GM18505 (cell line): Measurements from ENCODE around the gene HCRTR2.
"Not testable (repeated sequence)": the region's sequence is repeated elsewhere in the genome, so short reads cannot be mapped to it uniquely, and the experiment has no call there.

Source experiments
- ATAC-seq: cut with Tn5 transposase; IDR thresholded peaks from one replicate; pipeline ENCODE4 v1.9.1; 2021; ENCODE audit not compliant: unreplicated experiment
- POLR2A ChIP-seq: IDR thresholded peaks from 4 replicates; pipeline ENCODE4 v1.6.1; 2011; ENCODE audit warnings: borderline replicate concordance; ENCODE audit not compliant: insufficient read depth, insufficient read length; ENCODE audit errors: extremely low read depth

HCRTR2 gene

DNA sequence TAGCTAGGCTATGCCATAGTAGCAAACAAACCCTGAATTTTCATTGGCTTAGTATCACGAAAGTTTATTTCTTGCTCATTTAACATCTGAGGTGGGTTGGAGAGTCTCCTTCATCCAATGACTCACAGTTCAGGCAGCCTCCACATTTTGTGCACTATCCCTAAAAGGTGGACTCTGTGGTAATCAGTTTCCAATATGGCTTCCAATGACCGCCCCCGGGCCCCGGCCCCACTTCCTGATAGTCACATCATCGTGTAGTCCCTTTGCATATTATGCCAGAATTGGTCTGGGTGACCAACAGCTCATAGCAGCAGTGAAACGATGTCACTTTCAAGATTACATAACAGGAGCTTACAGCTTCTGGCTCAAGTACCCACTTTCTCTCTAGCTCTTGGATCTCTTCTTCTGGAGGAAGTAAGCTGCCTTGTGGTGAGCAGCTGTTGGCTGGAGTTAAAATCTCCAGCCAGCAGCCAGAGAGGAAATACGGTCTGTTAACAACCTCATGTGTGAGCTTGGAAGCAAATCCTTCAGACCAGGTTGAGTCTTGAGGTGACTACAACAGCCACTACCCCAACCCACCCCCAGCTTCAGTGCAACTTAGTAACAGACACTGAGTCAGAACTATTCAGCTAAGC, 7.8 kb downstream of the HCRTR2 start:
- TF ChIP-seq POLR2A, result no peak
- no peak for ATAC-seq

- ATAC-seq, result no peak
- no peak for TF ChIP-seq POLR2A
Measured at GRCh38 chr6:55184782-55185530, 10.6 kb downstream of the HCRTR2 start.

- TF ChIP-seq POLR2A, result no peak
- no peak for ATAC-seq
Measured at GRCh38 chr6:55198715-55199114, 24.4 kb downstream of the HCRTR2 start.

GRCh38 chr6:55199239-55199638, 24.9 kb downstream of the HCRTR2 start:
- no peak for ATAC-seq
- TF ChIP-seq POLR2A, result no peak

GRCh38 chr6:55208478-55209458, 34.5 kb downstream of the HCRTR2 start:
- TF ChIP-seq POLR2A, result no peak
- no peak for ATAC-seq

GRCh38 chr6:55210952-55211351, 36.6 kb downstream of the HCRTR2 start:
- no peak for TF ChIP-seq POLR2A
- no peak for ATAC-seq

GRCh38 chr6:55212156-55212555, 37.8 kb downstream of the HCRTR2 start:
- ATAC-seq, result no peak
- TF ChIP-seq POLR2A, result no peak

GRCh38 chr6:55220961-55221360, 46.6 kb downstream of the HCRTR2 start:
- TF ChIP-seq POLR2A, result no peak

DNA sequence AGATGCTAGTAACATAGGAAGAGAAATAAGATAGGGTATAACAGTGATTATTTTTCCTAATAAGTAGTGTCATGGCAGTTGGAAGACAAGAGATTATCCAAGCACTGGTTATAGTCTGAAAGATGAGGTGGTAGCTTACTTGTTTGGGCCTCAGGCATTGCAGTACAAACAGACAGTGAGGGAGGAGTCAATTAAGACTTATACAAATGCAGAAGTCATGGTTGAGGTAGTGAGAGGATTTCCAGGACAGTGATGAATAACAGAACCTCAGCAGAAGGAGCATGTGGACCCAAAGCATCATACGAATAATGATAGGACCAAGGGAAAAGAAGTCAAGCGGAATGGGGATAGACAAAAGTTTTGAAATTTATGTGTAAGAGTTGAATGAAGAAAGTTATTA, 53.5 kb downstream of the HCRTR2 start:
- no peak for ATAC-seq
- TF ChIP-seq POLR2A, result no peak

More at GRCh38 chr6:55220961-55221360, 46.6 kb downstream of the HCRTR2 start:
- ATAC-seq, result no peak

GRCh38 chr6:55239099-55239498, 64.8 kb downstream of the HCRTR2 start:
- no peak for ATAC-seq
- no peak for TF ChIP-seq POLR2A

DNA sequence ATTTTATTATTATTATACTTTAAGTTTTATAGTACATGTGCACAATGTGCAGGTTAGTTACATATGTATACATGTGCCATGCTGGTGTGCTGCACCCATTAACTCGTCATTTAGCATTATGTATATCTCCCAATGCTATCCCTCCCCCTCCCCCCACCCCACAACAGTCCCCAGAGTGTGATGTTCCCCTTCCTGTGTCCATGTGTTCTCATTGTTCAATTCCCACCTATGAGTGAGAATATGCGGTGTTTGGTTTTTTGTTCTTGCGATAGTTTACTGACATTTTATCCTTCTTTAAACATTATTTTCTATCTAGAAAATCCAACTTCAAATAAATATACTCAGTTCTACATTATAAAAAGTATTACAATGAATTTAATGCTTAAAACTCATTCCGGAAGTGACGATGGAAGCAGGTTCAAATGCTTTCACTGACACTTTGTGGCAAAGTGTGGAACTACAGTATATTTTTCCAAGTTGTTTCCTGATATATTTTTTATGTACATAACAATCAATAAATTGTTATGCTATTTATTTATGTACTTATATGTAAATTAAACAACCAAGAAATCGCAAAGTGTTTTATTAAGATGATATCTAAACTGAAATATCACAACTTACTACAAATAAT, 66.8 kb downstream of the HCRTR2 start:
- not testable (repeated sequence) for ATAC-seq

DNA sequence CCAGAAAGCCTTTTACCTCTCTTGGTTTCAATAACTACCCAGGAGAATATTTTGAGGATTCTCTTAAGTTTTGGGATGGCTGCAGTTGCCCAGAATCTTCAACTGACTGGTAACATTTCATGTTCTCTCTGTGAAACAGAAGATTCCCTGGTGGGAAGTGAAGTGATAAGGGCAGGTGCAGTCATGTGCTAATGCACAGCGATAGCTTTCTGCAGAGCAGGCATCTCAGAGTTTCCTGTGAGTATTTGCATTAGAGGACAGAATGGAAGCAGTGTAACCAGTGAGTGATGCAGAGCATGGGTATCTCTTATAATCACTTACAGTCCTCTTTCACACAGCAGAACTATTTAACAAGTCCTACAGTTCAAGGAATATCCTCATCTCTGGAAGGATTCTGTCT, 76.1 kb downstream of the HCRTR2 start:
- no peak for ATAC-seq
- TF ChIP-seq POLR2A, result no peak

DNA sequence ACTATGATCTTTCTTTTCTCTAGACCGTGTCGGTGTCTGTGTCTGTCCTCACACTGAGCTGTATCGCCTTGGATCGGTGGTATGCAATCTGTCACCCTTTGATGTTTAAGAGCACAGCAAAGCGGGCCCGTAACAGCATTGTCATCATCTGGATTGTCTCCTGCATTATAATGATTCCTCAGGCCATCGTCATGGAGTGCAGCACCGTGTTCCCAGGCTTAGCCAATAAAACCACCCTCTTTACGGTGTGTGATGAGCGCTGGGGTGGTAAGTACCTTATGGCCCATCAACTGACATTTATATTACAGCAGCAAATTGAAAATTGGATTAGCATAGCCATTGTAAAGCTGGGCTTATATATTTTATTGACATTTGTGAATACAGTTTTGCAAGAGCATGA, 80.8 kb downstream of the HCRTR2 start:
- no peak for TF ChIP-seq POLR2A
- ATAC-seq, result no peak
